ENCODE data around the gene LYZL2. TPM values are rescaled to one million over a fixed set of nuclear protein-coding genes. Genes with fewer than 3 reads are reported as not detected.

The LYZL2 gene
- total and polyA plus RNA-seq, 9 of the 15 experiments (the other 6 are each of a cell fraction or from before 2014, with no cell fraction given), result not detected

DNA sequence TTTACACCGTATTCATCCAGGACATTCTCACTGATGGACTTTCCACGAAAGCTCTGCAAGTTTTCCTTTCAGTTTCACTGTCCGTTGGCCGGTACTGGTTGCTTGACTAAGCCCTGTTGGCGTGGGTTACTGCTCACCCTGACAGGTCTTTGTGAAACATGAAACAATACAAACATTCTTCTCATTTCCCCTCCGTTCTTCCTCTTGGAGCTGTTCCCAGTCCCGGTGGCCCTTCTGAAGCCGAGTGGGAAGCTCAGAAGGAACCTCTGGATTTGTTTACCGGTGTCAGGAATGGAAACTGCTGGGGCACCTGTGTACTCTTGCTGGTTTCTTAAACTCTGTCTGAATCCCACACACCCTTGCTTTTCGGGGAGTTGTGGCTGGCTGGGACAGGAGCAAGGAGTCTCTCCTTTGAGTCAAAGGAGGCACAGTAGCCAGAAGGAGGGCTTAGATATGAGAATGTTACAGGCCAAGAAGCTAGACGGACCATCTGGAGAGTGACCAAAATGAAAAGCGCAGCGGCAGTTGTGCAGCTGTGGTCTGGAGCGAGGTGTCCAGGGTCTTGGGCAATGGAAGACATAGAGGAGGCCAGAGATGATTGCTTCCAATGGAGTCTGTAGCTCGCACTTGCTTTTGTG, 45.7 kb downstream of the LYZL2 start (continued):
- TF ChIP-seq JUN (IDR thresholded peaks at IDR 0.05; ENCODE audit: borderline replicate concordance, low read depth, low read length) (no peak), JUN (CRISPR knock-in tag; IDR thresholded peaks at IDR 0.05; ENCODE audit: borderline replicate concordance) (no peak), ZNF551 (CRISPR knock-in tag; IDR thresholded peaks at IDR 0.05) (no peak), MTA1 (IDR thresholded peaks at IDR 0.05; ENCODE audit: borderline replicate concordance) (no peak), BRD4 (IDR thresholded peaks at IDR 0.05) (no peak), OTX1 (CRISPR knock-in tag; IDR thresholded peaks at IDR 0.05) (no peak), POLR2AphosphoS5 (IDR thresholded peaks at IDR 0.05; ENCODE audit: control insufficient read depth, insufficient read depth, low read depth, low read length) (no peak), FOS (IDR thresholded peaks at IDR 0.05; ENCODE audit: extremely low read depth, insufficient read length) (no peak), CSDE1 (IDR thresholded peaks at IDR 0.05) (no peak), GTF2A2 (tag; IDR thresholded peaks at IDR 0.05) (no peak), PCBP2 (IDR thresholded peaks at IDR 0.05; ENCODE audit: low read depth, low read length, poor library complexity, severe bottlenecking) (no peak)
- TF ChIP-seq, protein P1, sequence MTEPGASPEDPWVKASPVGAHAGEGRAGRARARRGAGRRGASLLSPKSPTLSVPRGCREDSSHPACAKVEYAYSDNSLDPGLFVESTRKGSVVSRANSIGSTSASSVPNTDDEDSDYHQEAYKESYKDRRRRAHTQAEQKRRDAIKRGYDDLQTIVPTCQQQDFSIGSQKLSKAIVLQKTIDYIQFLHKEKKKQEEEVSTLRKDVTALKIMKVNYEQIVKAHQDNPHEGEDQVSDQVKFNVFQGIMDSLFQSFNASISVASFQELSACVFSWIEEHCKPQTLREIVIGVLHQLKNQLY (CRISPR knock-in tag; conservative IDR thresholded peaks at IDR 0.05), result no peak
- TF ChIP-seq, protein P2, sequence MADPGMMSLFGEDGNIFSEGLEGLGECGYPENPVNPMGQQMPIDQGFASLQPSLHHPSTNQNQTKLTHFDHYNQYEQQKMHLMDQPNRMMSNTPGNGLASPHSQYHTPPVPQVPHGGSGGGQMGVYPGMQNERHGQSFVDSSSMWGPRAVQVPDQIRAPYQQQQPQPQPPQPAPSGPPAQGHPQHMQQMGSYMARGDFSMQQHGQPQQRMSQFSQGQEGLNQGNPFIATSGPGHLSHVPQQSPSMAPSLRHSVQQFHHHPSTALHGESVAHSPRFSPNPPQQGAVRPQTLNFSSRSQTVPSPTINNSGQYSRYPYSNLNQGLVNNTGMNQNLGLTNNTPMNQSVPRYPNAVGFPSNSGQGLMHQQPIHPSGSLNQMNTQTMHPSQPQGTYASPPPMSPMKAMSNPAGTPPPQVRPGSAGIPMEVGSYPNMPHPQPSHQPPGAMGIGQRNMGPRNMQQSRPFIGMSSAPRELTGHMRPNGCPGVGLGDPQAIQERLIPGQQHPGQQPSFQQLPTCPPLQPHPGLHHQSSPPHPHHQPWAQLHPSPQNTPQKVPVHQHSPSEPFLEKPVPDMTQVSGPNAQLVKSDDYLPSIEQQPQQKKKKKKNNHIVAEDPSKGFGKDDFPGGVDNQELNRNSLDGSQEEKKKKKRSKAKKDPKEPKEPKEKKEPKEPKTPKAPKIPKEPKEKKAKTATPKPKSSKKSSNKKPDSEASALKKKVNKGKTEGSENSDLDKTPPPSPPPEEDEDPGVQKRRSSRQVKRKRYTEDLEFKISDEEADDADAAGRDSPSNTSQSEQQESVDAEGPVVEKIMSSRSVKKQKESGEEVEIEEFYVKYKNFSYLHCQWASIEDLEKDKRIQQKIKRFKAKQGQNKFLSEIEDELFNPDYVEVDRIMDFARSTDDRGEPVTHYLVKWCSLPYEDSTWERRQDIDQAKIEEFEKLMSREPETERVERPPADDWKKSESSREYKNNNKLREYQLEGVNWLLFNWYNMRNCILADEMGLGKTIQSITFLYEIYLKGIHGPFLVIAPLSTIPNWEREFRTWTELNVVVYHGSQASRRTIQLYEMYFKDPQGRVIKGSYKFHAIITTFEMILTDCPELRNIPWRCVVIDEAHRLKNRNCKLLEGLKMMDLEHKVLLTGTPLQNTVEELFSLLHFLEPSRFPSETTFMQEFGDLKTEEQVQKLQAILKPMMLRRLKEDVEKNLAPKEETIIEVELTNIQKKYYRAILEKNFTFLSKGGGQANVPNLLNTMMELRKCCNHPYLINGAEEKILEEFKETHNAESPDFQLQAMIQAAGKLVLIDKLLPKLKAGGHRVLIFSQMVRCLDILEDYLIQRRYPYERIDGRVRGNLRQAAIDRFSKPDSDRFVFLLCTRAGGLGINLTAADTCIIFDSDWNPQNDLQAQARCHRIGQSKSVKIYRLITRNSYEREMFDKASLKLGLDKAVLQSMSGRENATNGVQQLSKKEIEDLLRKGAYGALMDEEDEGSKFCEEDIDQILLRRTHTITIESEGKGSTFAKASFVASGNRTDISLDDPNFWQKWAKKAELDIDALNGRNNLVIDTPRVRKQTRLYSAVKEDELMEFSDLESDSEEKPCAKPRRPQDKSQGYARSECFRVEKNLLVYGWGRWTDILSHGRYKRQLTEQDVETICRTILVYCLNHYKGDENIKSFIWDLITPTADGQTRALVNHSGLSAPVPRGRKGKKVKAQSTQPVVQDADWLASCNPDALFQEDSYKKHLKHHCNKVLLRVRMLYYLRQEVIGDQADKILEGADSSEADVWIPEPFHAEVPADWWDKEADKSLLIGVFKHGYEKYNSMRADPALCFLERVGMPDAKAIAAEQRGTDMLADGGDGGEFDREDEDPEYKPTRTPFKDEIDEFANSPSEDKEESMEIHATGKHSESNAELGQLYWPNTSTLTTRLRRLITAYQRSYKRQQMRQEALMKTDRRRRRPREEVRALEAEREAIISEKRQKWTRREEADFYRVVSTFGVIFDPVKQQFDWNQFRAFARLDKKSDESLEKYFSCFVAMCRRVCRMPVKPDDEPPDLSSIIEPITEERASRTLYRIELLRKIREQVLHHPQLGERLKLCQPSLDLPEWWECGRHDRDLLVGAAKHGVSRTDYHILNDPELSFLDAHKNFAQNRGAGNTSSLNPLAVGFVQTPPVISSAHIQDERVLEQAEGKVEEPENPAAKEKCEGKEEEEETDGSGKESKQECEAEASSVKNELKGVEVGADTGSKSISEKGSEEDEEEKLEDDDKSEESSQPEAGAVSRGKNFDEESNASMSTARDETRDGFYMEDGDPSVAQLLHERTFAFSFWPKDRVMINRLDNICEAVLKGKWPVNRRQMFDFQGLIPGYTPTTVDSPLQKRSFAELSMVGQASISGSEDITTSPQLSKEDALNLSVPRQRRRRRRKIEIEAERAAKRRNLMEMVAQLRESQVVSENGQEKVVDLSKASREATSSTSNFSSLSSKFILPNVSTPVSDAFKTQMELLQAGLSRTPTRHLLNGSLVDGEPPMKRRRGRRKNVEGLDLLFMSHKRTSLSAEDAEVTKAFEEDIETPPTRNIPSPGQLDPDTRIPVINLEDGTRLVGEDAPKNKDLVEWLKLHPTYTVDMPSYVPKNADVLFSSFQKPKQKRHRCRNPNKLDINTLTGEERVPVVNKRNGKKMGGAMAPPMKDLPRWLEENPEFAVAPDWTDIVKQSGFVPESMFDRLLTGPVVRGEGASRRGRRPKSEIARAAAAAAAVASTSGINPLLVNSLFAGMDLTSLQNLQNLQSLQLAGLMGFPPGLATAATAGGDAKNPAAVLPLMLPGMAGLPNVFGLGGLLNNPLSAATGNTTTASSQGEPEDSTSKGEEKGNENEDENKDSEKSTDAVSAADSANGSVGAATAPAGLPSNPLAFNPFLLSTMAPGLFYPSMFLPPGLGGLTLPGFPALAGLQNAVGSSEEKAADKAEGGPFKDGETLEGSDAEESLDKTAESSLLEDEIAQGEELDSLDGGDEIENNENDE (IDR thresholded peaks at IDR 0.05; ENCODE audit: low read depth, low read length), result no peak
